DOHH2 (cell line): Measurements from ENCODE around the gene RUSC2.

Experiments used
- H3F3A ChIP-seq: fragments of 200-600 bp; sonication (generic), shearing (Covaris generic); 2 replicates; pipeline ENCODE4 v1.6.0; 2016; ENCODE audit warnings: antibody characterized with exemption, mild to moderate bottlenecking; ENCODE audit not compliant: control insufficient read depth, insufficient read depth
- H3K27ac ChIP-seq: fragments of 200-600 bp; sonication (generic); 2 replicates; pipeline ENCODE4 v1.5.1; 2014; ENCODE audit warnings: low read depth, mild to moderate bottlenecking, low read length, moderate library complexity
- H3K27me3 ChIP-seq: fragments of 200-600 bp; sonication (generic); 2 replicates; pipeline ENCODE4 v1.6.1; 2014; ENCODE audit warnings: mild to moderate bottlenecking, low read length, mixed read lengths; ENCODE audit not compliant: control insufficient read depth
- H3K36me3 ChIP-seq: fragments of 200-600 bp; sonication (generic); 2 replicates; pipeline ENCODE4 v1.6.1; 2014; ENCODE audit warnings: mild to moderate bottlenecking, low read length, moderate library complexity, mixed read lengths; ENCODE audit not compliant: control insufficient read depth
- H3K4me1 ChIP-seq: fragments of 200-600 bp; sonication (generic); 2 replicates; pipeline ENCODE4 v1.6.1; 2014; ENCODE audit warnings: mild to moderate bottlenecking, low read length, mixed read lengths; ENCODE audit not compliant: control insufficient read depth
- H3K4me2 ChIP-seq: fragments of 200-600 bp; sonication (generic); 2 replicates; pipeline ENCODE4 v1.6.0; 2014; ENCODE audit warnings: mild to moderate bottlenecking, low read length, moderate library complexity
- H3K4me3 ChIP-seq: fragments of 200-600 bp; sonication (generic); 2 replicates; pipeline ENCODE4 v1.5.1; 2014; ENCODE audit warnings: mild to moderate bottlenecking, low read length, mixed read lengths
- H3K79me2 ChIP-seq: fragments of 200-600 bp; sonication (generic); 2 replicates; pipeline ENCODE4 v1.6.1; 2014; ENCODE audit warnings: mild to moderate bottlenecking, low read length, mixed read lengths; ENCODE audit not compliant: control insufficient read depth
- H3K9me2 ChIP-seq: fragments of 200-600 bp; sonication (generic); replicated peaks from 2 replicates; pipeline ENCODE4 v1.6.1; 2014; ENCODE audit warnings: mild to moderate bottlenecking, low read length, mixed read lengths; ENCODE audit not compliant: control insufficient read depth
- H3K9me3 ChIP-seq: fragments of 200-600 bp; sonication (generic); 2 replicates; pipeline ENCODE4 v1.6.1; 2014; ENCODE audit warnings: antibody characterized with exemption, low read length, mixed read lengths; ENCODE audit not compliant: control insufficient read depth, insufficient read depth
- H4K20me1 ChIP-seq: fragments of 200-600 bp; sonication (generic); 2 replicates; pipeline ENCODE4 v1.6.0; 2014; ENCODE audit warnings: low read depth, mild to moderate bottlenecking, antibody characterized with exemption, low read length, moderate library complexity; ENCODE audit not compliant: control insufficient read depth, insufficient read depth
- CTCF ChIP-seq: fragments of 200-600 bp; sonication (generic); IDR thresholded peaks from one replicate; pipeline ENCODE4 v1.5.1; 2014; ENCODE audit warnings: antibody characterized with exemption, mild to moderate bottlenecking, low read depth, low read length; ENCODE audit not compliant: poor library complexity, severe bottlenecking
- EZH2phosphoT487 ChIP-seq: fragments of 200-600 bp; sonication (generic); IDR thresholded peaks from 2 replicates; pipeline ENCODE4 v1.6.1; 2017; ENCODE audit warnings: borderline replicate concordance, mild to moderate bottlenecking, antibody characterized with exemption, low read length, moderate library complexity, mixed read lengths

The RUSC2 gene

DNA sequence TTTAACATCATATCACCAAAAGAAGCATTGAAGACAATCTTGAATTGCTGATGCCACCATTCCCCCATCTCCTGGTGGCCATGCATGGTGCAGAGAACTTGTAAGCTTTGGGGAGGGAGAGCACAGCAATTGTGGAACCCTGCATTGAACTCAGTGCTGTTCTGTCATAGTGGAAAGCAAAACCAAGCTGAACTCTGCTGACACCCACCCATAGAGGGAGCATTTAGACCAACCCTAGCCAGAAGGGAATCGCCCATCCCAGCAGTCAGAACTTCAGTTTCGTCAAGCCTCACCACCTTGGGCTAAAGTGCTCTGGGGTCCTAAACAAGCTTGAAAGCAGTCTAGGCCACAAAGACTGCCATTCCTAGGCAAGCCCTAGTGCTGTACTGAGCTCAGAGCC lies 37.4 kb upstream of the RUSC2 start:
- no peak overlapping the region for H3K4me2 ChIP-seq
- no peaks in the 10 kb centered on the region for H3K9me3 ChIP-seq
- H3K36me3 ChIP-seq = no peaks in the 10 kb centered on the region
- TF ChIP-seq EZH2phosphoT487 (no peak), CTCF (no peak)
- H3K27me3 ChIP-seq = peaks cover 18% of the 10 kb centered on the region
- H3K79me2 ChIP-seq = no peaks in the 10 kb centered on the region
- no peaks in the 10 kb centered on the region for H4K20me1 ChIP-seq
- H3K27ac ChIP-seq = no peak overlapping the region
- H3K4me3 ChIP-seq = no peak overlapping the region
- no peaks in the 10 kb centered on the region for H3K9me2 ChIP-seq
- no peaks in the 10 kb centered on the region for H3F3A ChIP-seq
- H3K4me1 ChIP-seq = no peaks in the 10 kb centered on the region

DNA sequence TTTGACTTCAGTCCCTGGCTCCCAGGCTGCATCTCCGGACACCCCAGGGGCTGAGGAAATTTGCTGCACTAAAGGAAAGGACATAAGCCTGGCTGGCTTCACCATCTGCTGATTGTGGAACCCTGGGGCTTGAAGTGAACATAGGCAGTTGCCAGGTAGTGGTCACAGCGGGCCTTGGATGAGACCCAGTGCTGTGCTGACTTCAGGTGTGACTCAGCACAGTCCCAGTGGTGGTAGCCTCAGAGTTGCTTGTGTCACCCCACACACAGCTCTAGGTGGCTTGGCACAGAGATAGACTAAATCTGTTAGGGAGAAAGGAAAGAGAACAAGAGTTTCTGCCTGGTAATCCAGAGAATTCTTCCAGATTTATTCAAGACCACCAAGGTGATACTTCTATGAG lies 36.1 kb upstream of the RUSC2 start:
- Histone ChIP-seq H3K4me3 (no peak overlapping the region), H3K4me1 (no peaks in the 10 kb centered on the region), H3K27me3 (peaks cover 12% of the 10 kb centered on the region), H3K9me3 (no peaks in the 10 kb centered on the region), H4K20me1 (no peaks in the 10 kb centered on the region), H3K4me2 (no peak overlapping the region), H3F3A (no peaks in the 10 kb centered on the region), H3K36me3 (no peaks in the 10 kb centered on the region), H3K27ac (no peak overlapping the region), H3K79me2 (no peaks in the 10 kb centered on the region), H3K9me2 (no peaks in the 10 kb centered on the region)
- TF ChIP-seq CTCF (no peak), EZH2phosphoT487 (no peak)

DNA sequence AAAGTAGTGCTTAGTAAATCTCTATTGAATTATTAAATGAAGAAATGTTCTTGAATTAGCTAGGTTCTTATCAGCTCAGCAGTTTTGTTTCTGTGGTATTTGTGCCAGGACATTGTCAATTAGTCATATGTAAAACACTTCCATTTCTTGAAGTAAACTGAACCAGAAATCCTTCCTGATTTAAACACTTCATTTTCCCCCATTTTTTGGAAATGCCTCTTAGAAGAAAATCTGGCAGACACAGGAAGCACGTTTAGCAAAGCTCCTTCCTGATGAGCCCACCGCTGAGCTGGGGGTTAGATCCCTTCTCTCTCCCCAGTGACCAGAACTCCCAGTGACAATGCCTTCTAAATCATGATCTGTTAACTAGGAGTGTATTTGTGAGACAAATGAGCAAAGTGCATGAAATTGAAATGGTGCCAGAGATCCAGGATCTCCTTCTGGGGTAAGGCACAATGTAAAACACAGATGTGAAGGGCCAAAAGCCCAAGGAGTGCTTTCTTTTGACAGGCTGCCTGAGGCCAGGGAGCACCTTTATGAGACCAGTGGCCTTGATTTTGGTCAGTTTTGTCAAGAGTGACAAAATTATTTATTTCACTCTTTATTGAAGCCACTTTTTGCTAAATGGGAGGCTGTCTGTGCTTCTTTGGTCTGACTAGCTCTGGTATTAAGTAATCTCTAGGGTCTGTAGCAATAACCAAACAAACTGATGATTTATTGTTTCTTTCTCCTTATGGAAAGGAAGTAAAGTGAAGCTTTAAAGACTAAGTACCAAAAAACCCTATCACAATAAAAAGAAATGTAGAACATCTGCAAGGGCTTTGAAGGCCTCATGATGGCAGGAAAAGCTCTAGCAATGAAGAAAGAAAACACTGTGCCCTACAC lies 25.5 kb upstream of the RUSC2 start:
- no peak overlapping the region for H3K4me2 ChIP-seq

More for the DNA sequence above, 25.5 kb upstream of the RUSC2 start:
- Histone ChIP-seq H3K27me3 (peaks cover 8% of the 10 kb centered on the region), H3K27ac (no peak overlapping the region), H3F3A (no peaks in the 10 kb centered on the region), H3K9me3 (peaks cover 8% of the 10 kb centered on the region), H3K9me2 (no peaks in the 10 kb centered on the region), H3K4me3 (no peak overlapping the region), H3K79me2 (no peaks in the 10 kb centered on the region), H3K4me1 (no peaks in the 10 kb centered on the region), H3K36me3 (no peaks in the 10 kb centered on the region), H4K20me1 (no peaks in the 10 kb centered on the region)
- TF ChIP-seq CTCF (no peak), EZH2phosphoT487 (no peak)
